ENCODE results near the gene SLC2A13.

The SLC2A13 gene
- total RNA-seq, result 5.7 to 9.5 (median 6.8) reads per million in 3 donors

- H3K27ac ChIP-seq (ENCODE audit: insufficient read depth, low read length, poor library complexity, severe bottlenecking), result peak within 1 kb of the TSS; percentile 19
- H3K27me3 ChIP-seq (replicated peaks; ENCODE audit: control insufficient read depth, insufficient read depth, low read length, poor library complexity, severe bottlenecking), result no peaks in the 10 kb centered on the region
- H3K4me1 ChIP-seq (ENCODE audit: control insufficient read depth, insufficient read depth, low read length, poor library complexity, severe bottlenecking), result peaks cover 4% of the 10 kb centered on the region
- DNase-seq, result peak; percentile 64 to 72 (median 68)
- peak within 1 kb of the TSS; percentile 78 for H3K4me3 ChIP-seq (ENCODE audit: insufficient read depth, low read depth, low read length, poor library complexity, severe bottlenecking)
- no peaks in the 10 kb centered on the region for H3K9me3 ChIP-seq (ENCODE audit: control insufficient read depth, low read length)
- H3K36me3 ChIP-seq (ENCODE audit: control insufficient read depth, insufficient read depth, low read length), result no peaks in the 10 kb centered on the region
These were observed at the start of gene SLC2A13 for GRCh38 chr12:40105515-40106201. SLC2A13 (minus strand) TSS chr12:40106081; CDS start chr12:40105808, 273 bp downstream.

- H3K27ac ChIP-seq (ENCODE audit: insufficient read depth, low read length, poor library complexity, severe bottlenecking), result no peak overlapping the region
These were observed 48.5 kb upstream of the SLC2A13 start for GRCh38 chr12:40154381-40154780.

GRCh38 chr12:40153432-40153831 lies 47.6 kb upstream of the SLC2A13 start:
- Histone ChIP-seq H3K4me1 (ENCODE audit: control insufficient read depth, insufficient read depth, low read length, poor library complexity, severe bottlenecking) (no peaks in the 10 kb centered on the region), H3K27me3 (replicated peaks; ENCODE audit: control insufficient read depth, insufficient read depth, low read length, poor library complexity, severe bottlenecking) (no peaks in the 10 kb centered on the region), H3K9me3 (ENCODE audit: control insufficient read depth, low read length) (no peaks in the 10 kb centered on the region), H3K36me3 (ENCODE audit: control insufficient read depth, insufficient read depth, low read length) (no peaks in the 10 kb centered on the region), H3K27ac (ENCODE audit: insufficient read depth, low read length, poor library complexity, severe bottlenecking) (no peak overlapping the region), H3K4me3 (ENCODE audit: insufficient read depth, low read depth, low read length, poor library complexity, severe bottlenecking) (no peak overlapping the region)
- no peak for DNase-seq

More at GRCh38 chr12:40154381-40154780, 48.5 kb upstream of the SLC2A13 start:
- DNase-seq, result no peak
- H3K9me3 ChIP-seq (ENCODE audit: control insufficient read depth, low read length), result no peaks in the 10 kb centered on the region
- H3K27me3 ChIP-seq (replicated peaks; ENCODE audit: control insufficient read depth, insufficient read depth, low read length, poor library complexity, severe bottlenecking), result no peaks in the 10 kb centered on the region
- no peak overlapping the region for H3K4me3 ChIP-seq (ENCODE audit: insufficient read depth, low read depth, low read length, poor library complexity, severe bottlenecking)
- no peaks in the 10 kb centered on the region for H3K4me1 ChIP-seq (ENCODE audit: control insufficient read depth, insufficient read depth, low read length, poor library complexity, severe bottlenecking)
- H3K36me3 ChIP-seq (ENCODE audit: control insufficient read depth, insufficient read depth, low read length), result no peaks in the 10 kb centered on the region

GRCh38 chr12:40152783-40153383 lies 47.0 kb upstream of the SLC2A13 start:
- Histone ChIP-seq H3K27ac (ENCODE audit: insufficient read depth, low read length, poor library complexity, severe bottlenecking) (no peak overlapping the region), H3K27me3 (replicated peaks; ENCODE audit: control insufficient read depth, insufficient read depth, low read length, poor library complexity, severe bottlenecking) (no peaks in the 10 kb centered on the region), H3K4me3 (ENCODE audit: insufficient read depth, low read depth, low read length, poor library complexity, severe bottlenecking) (no peak overlapping the region), H3K36me3 (ENCODE audit: control insufficient read depth, insufficient read depth, low read length) (no peaks in the 10 kb centered on the region), H3K4me1 (ENCODE audit: control insufficient read depth, insufficient read depth, low read length, poor library complexity, severe bottlenecking) (no peaks in the 10 kb centered on the region), H3K9me3 (ENCODE audit: control insufficient read depth, low read length) (no peaks in the 10 kb centered on the region)
- peak in 1 of 3 donors; percentile 20 for DNase-seq

GRCh38 chr12:40149673-40150260 lies 43.9 kb upstream of the SLC2A13 start:
- Histone ChIP-seq H3K36me3 (ENCODE audit: control insufficient read depth, insufficient read depth, low read length) (no peaks in the 10 kb centered on the region), H3K4me3 (ENCODE audit: insufficient read depth, low read depth, low read length, poor library complexity, severe bottlenecking) (no peak overlapping the region), H3K9me3 (ENCODE audit: control insufficient read depth, low read length) (no peaks in the 10 kb centered on the region), H3K27me3 (replicated peaks; ENCODE audit: control insufficient read depth, insufficient read depth, low read length, poor library complexity, severe bottlenecking) (no peaks in the 10 kb centered on the region), H3K4me1 (ENCODE audit: control insufficient read depth, insufficient read depth, low read length, poor library complexity, severe bottlenecking) (no peaks in the 10 kb centered on the region), H3K27ac (ENCODE audit: insufficient read depth, low read length, poor library complexity, severe bottlenecking) (no peak overlapping the region)
- no peak for DNase-seq

GRCh38 chr12:40146800-40147797 lies 41.2 kb upstream of the SLC2A13 start:
- H3K27me3 ChIP-seq (replicated peaks; ENCODE audit: control insufficient read depth, insufficient read depth, low read length, poor library complexity, severe bottlenecking), result no peaks in the 10 kb centered on the region
- no peaks in the 10 kb centered on the region for H3K9me3 ChIP-seq (ENCODE audit: control insufficient read depth, low read length)
- H3K27ac ChIP-seq (ENCODE audit: insufficient read depth, low read length, poor library complexity, severe bottlenecking), result no peak overlapping the region
- no peak for DNase-seq
- no peaks in the 10 kb centered on the region for H3K4me1 ChIP-seq (ENCODE audit: control insufficient read depth, insufficient read depth, low read length, poor library complexity, severe bottlenecking)
- no peaks in the 10 kb centered on the region for H3K36me3 ChIP-seq (ENCODE audit: control insufficient read depth, insufficient read depth, low read length)
- no peak overlapping the region for H3K4me3 ChIP-seq (ENCODE audit: insufficient read depth, low read depth, low read length, poor library complexity, severe bottlenecking)

GRCh38 chr12:40145896-40146295 lies 40.0 kb upstream of the SLC2A13 start:
- no peak for DNase-seq
- no peak overlapping the region for H3K4me3 ChIP-seq (ENCODE audit: insufficient read depth, low read depth, low read length, poor library complexity, severe bottlenecking)
- H3K9me3 ChIP-seq (ENCODE audit: control insufficient read depth, low read length), result no peaks in the 10 kb centered on the region
- no peaks in the 10 kb centered on the region for H3K4me1 ChIP-seq (ENCODE audit: control insufficient read depth, insufficient read depth, low read length, poor library complexity, severe bottlenecking)
- H3K36me3 ChIP-seq (ENCODE audit: control insufficient read depth, insufficient read depth, low read length), result no peaks in the 10 kb centered on the region
- H3K27ac ChIP-seq (ENCODE audit: insufficient read depth, low read length, poor library complexity, severe bottlenecking), result no peak overlapping the region
- H3K27me3 ChIP-seq (replicated peaks; ENCODE audit: control insufficient read depth, insufficient read depth, low read length, poor library complexity, severe bottlenecking), result no peaks in the 10 kb centered on the region

GRCh38 chr12:40144023-40144422 lies 38.1 kb upstream of the SLC2A13 start:
- H3K9me3 ChIP-seq (ENCODE audit: control insufficient read depth, low read length), result no peaks in the 10 kb centered on the region
- no peak for DNase-seq
- no peak overlapping the region for H3K4me3 ChIP-seq (ENCODE audit: insufficient read depth, low read depth, low read length, poor library complexity, severe bottlenecking)
- no peak overlapping the region for H3K27ac ChIP-seq (ENCODE audit: insufficient read depth, low read length, poor library complexity, severe bottlenecking)
- H3K27me3 ChIP-seq (replicated peaks; ENCODE audit: control insufficient read depth, insufficient read depth, low read length, poor library complexity, severe bottlenecking), result no peaks in the 10 kb centered on the region
- H3K4me1 ChIP-seq (ENCODE audit: control insufficient read depth, insufficient read depth, low read length, poor library complexity, severe bottlenecking), result no peaks in the 10 kb centered on the region
- no peaks in the 10 kb centered on the region for H3K36me3 ChIP-seq (ENCODE audit: control insufficient read depth, insufficient read depth, low read length)

GRCh38 chr12:40142001-40142744 lies 36.3 kb upstream of the SLC2A13 start:
- DNase-seq, result no peak
- Histone ChIP-seq H3K4me3 (ENCODE audit: insufficient read depth, low read depth, low read length, poor library complexity, severe bottlenecking) (no peak overlapping the region), H3K27ac (ENCODE audit: insufficient read depth, low read length, poor library complexity, severe bottlenecking) (no peak overlapping the region), H3K36me3 (ENCODE audit: control insufficient read depth, insufficient read depth, low read length) (no peaks in the 10 kb centered on the region), H3K9me3 (ENCODE audit: control insufficient read depth, low read length) (no peaks in the 10 kb centered on the region), H3K27me3 (replicated peaks; ENCODE audit: control insufficient read depth, insufficient read depth, low read length, poor library complexity, severe bottlenecking) (no peaks in the 10 kb centered on the region), H3K4me1 (ENCODE audit: control insufficient read depth, insufficient read depth, low read length, poor library complexity, severe bottlenecking) (no peaks in the 10 kb centered on the region)
